Measurements from ENCODE around the gene GNAT3.

Gene GNAT3

GRCh38 chr7:80540836-80541235 lies 29.0 kb upstream of the GNAT3 start:
- TF ChIP-seq CTCF (IDR thresholded peaks at IDR 0.05; ENCODE audit: borderline replicate concordance, control extremely low read depth, extremely low read depth, insufficient read depth, missing control alignments) = no peak
- DNase-seq (ENCODE audit: low spot score) = no peak
- in situ Hi-C loops (cut with MboI; ENCODE audit: low sequenced_read_pairs, unreplicated experiment) = no loop called here

- DNase-seq (ENCODE audit: low spot score) = no peak
- TF ChIP-seq CTCF (IDR thresholded peaks at IDR 0.05; ENCODE audit: borderline replicate concordance, control extremely low read depth, extremely low read depth, insufficient read depth, missing control alignments) = no peak
- in situ Hi-C loops (cut with MboI; ENCODE audit: low sequenced_read_pairs, unreplicated experiment) = no loop called here
Observed at GRCh38 chr7:80537091-80537490, 25.2 kb upstream of the GNAT3 start.

- in situ Hi-C loops (cut with MboI; ENCODE audit: low sequenced_read_pairs, unreplicated experiment) = no loop called here
- no peak for DNase-seq (ENCODE audit: low spot score)
- no peak for TF ChIP-seq CTCF (IDR thresholded peaks at IDR 0.05; ENCODE audit: borderline replicate concordance, control extremely low read depth, extremely low read depth, insufficient read depth, missing control alignments)
Observed at GRCh38 chr7:80536426-80536825, 24.6 kb upstream of the GNAT3 start.

DNA sequence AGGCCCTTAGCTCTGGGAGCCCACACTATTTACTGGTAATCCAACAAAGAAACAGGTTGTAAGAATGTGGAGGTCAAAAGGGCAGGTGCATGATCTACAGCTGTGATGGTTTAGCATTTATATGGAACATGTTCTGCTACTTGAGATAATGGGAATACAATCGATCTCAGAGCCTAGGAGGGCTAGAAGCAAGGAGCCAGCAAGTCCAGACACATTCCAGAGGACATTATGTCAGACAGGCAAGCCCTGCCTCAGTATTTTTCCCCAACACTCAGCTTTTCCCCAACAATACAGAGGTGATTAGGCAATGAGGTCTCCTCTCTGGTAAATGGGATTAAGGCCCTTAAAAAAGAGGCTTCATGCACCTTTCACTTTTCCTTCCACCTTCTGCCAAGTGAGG lies 21.4 kb upstream of the GNAT3 start:
- no peak for TF ChIP-seq CTCF (IDR thresholded peaks at IDR 0.05; ENCODE audit: borderline replicate concordance, control extremely low read depth, extremely low read depth, insufficient read depth, missing control alignments)
- no peak for DNase-seq (ENCODE audit: low spot score)
- in situ Hi-C loops (cut with MboI; ENCODE audit: low sequenced_read_pairs, unreplicated experiment) = no loop called here

GRCh38 chr7:80532153-80532552 lies 20.3 kb upstream of the GNAT3 start:
- DNase-seq (ENCODE audit: low spot score) = no peak
- no peak for TF ChIP-seq CTCF (IDR thresholded peaks at IDR 0.05; ENCODE audit: borderline replicate concordance, control extremely low read depth, extremely low read depth, insufficient read depth, missing control alignments)
- in situ Hi-C loops (cut with MboI; ENCODE audit: low sequenced_read_pairs, unreplicated experiment) = no loop called here

GRCh38 chr7:80530136-80530535 lies 18.3 kb upstream of the GNAT3 start:
- TF ChIP-seq CTCF (IDR thresholded peaks at IDR 0.05; ENCODE audit: borderline replicate concordance, control extremely low read depth, extremely low read depth, insufficient read depth, missing control alignments) = no peak
- in situ Hi-C loops (cut with MboI; ENCODE audit: low sequenced_read_pairs, unreplicated experiment) = no loop called here
- no peak for DNase-seq (ENCODE audit: low spot score)

GRCh38 chr7:80529362-80529761 lies 17.5 kb upstream of the GNAT3 start:
- TF ChIP-seq CTCF (IDR thresholded peaks at IDR 0.05; ENCODE audit: borderline replicate concordance, control extremely low read depth, extremely low read depth, insufficient read depth, missing control alignments) = no peak
- no peak for DNase-seq (ENCODE audit: low spot score)
- in situ Hi-C loops (cut with MboI; ENCODE audit: low sequenced_read_pairs, unreplicated experiment) = no loop called here

All from GM13976 (cell line).